ENCODE results near the gene PCBP3. TPM values are rescaled to one million over a fixed set of nuclear protein-coding genes. Genes with fewer than 3 reads are reported as not detected.
"Not testable (repeated sequence)": the region's sequence is repeated elsewhere in the genome, so short reads cannot be mapped to it uniquely, and the experiment has no call there.

Gene PCBP3
- total RNA-seq, 2 experiments from 2014 or later = 3.4 to 3.9 TPM

DNA sequence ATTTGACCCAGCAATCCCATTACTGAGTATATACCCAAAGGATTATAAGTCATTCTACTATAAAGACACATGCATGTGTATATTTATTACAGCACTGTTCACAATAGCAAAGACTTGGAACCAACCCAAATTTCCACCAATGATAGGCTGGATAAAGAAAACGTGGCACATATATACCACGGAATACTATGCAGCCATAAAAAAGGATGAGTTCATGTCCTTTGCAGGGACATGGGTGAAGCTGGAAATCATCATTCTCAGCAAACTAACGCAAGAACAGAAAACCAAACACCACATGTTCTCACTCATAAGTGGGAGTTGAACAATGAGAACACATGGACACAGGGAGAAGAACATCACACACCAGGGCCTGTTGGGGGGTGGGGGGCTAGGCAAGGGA, 165.1 kb downstream of the PCBP3 start:
- H3K4me1 Mint-ChIP-seq, H3K27ac Mint-ChIP-seq, POLR2A ChIA-PET: not testable (repeated sequence)

DNA sequence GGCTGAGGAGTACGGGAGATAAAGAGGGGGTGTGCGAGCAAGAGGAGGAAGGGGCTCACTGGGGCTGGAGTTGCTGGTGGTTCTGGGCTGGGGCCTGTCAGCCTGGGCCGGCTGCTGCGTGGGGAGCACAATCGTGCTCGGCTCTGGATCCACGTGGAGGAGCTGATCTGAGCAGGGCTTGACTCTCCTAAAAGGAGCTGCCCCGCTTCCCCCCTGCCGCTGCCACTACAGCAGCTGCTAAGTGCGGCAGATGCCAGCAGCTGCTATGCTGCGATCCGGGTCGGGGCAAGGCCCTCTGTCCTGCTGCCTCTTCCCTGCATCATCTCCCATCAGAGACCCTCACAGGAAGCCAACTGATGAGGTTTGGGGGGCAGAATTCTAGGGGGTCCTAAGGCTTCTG, 165.9 kb downstream of the PCBP3 start:
- CTCF ChIA-PET = no interaction called here
- H3K4me3 Mint-ChIP-seq = no peak overlapping the region
- H3K36me3 Mint-ChIP-seq (ENCODE audit: low read depth) = peaks cover 3% of the 10 kb centered on the region
- POLR2A ChIA-PET = no interaction called here
- peaks cover 4% of the 10 kb centered on the region for H3K9me3 Mint-ChIP-seq
- no peak overlapping the region for H3K27ac Mint-ChIP-seq
- H3K27me3 Mint-ChIP-seq = peaks cover 24% of the 10 kb centered on the region
- no peaks in the 10 kb centered on the region for H3K4me1 Mint-ChIP-seq
- no peak for DNase-seq

More for the DNA sequence above, 165.1 kb downstream of the PCBP3 start:
- CTCF ChIA-PET; H3K4me3 Mint-ChIP-seq; DNase-seq; H3K36me3 Mint-ChIP-seq (ENCODE audit: low read depth); H3K9me3 Mint-ChIP-seq: not testable (repeated sequence)
- H3K27me3 Mint-ChIP-seq = peaks cover 24% of the 10 kb centered on the region

DNA sequence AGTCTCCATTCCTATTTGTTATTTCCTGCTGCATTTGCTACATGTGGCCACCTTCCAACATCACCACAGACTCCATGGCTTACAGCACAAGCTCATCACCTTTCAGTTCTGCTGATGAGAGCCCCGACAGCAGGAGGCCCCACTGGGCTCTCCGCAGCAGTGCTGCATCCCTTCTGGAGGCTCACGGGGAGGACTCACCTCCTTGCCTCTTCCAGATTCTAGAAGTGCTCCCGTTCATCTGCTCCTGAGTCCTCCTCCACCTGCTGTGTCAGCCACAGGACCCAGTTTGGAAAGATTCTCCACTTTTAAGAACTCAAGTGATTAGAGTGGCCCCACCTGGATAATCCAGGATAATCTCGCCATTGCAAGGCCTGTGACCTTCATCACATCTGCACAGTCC, 167.6 kb downstream of the PCBP3 start:
- no peaks in the 10 kb centered on the region for H3K4me1 Mint-ChIP-seq
- ChIA-PET CTCF (no interaction called here), POLR2A (no interaction called here)
- no peak overlapping the region for H3K4me3 Mint-ChIP-seq
- no peak for DNase-seq
- H3K9me3 Mint-ChIP-seq = peaks cover 4% of the 10 kb centered on the region
- H3K27ac Mint-ChIP-seq = no peak overlapping the region
- H3K27me3 Mint-ChIP-seq = peaks cover 24% of the 10 kb centered on the region
- H3K36me3 Mint-ChIP-seq (ENCODE audit: low read depth) = peaks cover 3% of the 10 kb centered on the region

DNA sequence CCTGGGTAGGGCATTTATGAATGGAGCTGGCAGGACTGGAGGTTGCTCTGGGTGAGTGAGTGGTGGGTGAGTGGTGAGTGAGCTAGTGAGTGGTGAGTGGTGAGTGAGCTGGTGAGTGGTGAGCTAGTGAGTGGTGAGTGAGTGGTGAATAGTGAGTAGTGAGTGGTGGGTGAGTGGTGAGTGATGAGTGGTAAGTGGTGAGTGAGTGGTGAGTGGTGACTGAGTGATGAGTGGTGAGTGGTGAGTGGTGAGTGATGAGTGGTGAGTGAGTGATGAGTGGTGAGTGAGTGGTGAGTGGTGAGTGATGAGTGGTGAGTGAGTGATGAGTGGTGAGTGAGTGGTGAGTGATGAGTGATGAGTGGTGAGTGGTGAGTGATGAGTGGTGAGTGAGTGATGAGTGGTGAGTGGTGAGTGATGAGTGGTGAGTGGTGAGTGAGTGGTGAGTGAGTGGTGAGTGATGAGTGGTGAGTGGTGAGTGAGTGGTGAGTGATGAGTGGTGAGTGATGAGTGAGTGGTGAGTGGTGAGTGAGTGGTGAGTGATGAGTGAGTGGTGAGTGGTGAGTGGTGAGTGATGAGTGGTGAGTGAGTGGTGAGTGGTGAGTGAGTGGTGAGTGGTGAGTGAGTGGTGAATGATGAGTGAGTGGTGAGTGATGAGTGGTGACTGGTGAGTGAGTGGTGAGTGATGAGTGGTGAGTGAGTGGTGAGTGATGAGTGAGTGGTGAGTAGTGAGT, 170.8 kb downstream of the PCBP3 start:
- H3K27ac Mint-ChIP-seq; CTCF ChIA-PET; H3K4me3 Mint-ChIP-seq; H3K36me3 Mint-ChIP-seq (ENCODE audit: low read depth); H3K9me3 Mint-ChIP-seq: not testable (repeated sequence)
- Mint-ChIP-seq H3K4me1 (peaks cover 13% of the 10 kb centered on the region), H3K27me3 (peaks cover 14% of the 10 kb centered on the region)
- peak; percentile 13 for DNase-seq
- POLR2A ChIA-PET = interaction anchor here (0.9 kb wide), 1 partner anchor 11 kb away, joined by 3 read pairs; no protein-coding TSS in a partner anchor

DNA sequence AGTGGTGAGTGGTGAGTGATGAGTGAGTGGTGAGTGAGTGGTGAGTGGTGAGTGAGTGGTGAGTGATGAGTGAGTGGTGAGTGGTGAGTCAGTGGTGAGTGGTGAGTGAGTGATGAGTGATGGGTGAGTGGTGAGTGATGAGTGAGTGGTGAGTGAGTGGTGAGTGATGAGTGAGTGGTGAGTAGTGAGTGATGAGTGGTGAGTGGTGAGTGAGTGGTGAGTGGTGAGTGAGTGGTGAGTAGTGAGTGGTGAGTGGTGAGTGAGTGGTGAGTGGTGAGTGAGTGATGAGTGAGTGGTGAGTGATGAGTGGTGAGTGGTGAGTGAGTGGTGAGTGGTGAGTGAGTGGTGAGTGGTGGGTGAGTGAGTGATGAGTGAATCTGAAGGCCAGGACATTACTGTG, 172.3 kb downstream of the PCBP3 start:
- CTCF ChIA-PET; H3K36me3 Mint-ChIP-seq (ENCODE audit: low read depth); POLR2A ChIA-PET; H3K4me3 Mint-ChIP-seq; H3K27ac Mint-ChIP-seq; H3K9me3 Mint-ChIP-seq: not testable (repeated sequence)
- DNase-seq = peak; percentile 18
- peaks cover 13% of the 10 kb centered on the region for H3K27me3 Mint-ChIP-seq
- H3K4me1 Mint-ChIP-seq = peaks cover 27% of the 10 kb centered on the region

DNA sequence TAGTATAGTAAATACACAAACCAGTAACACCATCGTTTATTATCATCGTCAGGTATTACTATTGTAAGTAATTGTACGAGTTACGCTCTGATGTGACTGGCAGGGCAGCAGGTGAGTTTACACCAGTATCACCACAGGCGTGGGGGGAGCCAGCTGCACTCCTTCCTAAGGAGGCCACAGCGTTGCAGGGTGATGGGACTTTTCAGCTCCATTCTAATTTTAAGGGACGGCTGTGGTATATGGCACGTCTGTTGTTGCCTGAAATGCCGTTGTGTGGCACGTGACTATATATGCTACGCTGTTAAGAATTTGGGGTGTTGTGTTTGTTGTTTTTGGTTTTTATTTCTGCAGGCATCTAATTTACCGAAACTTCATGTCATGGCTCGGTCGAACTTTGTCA, 173.3 kb downstream of the PCBP3 start:
- peaks cover 4% of the 10 kb centered on the region for H3K9me3 Mint-ChIP-seq
- no peak overlapping the region for H3K4me3 Mint-ChIP-seq
- DNase-seq = no peak
- peaks cover 8% of the 10 kb centered on the region for H3K27me3 Mint-ChIP-seq
- H3K27ac Mint-ChIP-seq = no peak overlapping the region
- CTCF ChIA-PET = no interaction called here
- peaks cover 3% of the 10 kb centered on the region for H3K36me3 Mint-ChIP-seq (ENCODE audit: low read depth)
- H3K4me1 Mint-ChIP-seq = peaks cover 34% of the 10 kb centered on the region
- POLR2A ChIA-PET = interaction anchor here (1.2 kb wide), 1 partner anchor 68 kb away, joined by 3 read pairs; no protein-coding TSS in a partner anchor

DNA sequence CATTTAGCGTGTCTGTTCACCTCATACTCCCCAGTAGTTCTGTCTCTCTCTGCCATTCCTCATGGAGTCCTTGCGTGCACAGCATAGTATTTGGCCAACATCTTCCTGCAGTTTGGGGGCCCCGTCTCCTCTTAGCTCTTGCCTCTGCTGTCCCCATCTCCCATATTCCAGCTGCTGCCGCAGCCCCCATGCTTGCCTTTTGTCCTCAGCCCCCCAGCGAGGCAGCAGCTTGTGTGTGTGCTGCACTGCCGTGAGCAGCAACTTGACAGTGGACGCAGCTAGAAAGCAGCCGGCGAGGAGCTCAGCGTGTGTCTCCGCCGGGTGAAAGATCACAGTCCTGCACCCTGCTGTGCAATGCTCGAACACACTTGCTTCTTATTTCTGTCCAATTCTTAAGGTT, 173.8 kb downstream of the PCBP3 start:
- Mint-ChIP-seq H3K4me1 (peaks cover 34% of the 10 kb centered on the region), H3K27ac (no peak overlapping the region)
- CTCF ChIA-PET = no interaction called here

DNA sequence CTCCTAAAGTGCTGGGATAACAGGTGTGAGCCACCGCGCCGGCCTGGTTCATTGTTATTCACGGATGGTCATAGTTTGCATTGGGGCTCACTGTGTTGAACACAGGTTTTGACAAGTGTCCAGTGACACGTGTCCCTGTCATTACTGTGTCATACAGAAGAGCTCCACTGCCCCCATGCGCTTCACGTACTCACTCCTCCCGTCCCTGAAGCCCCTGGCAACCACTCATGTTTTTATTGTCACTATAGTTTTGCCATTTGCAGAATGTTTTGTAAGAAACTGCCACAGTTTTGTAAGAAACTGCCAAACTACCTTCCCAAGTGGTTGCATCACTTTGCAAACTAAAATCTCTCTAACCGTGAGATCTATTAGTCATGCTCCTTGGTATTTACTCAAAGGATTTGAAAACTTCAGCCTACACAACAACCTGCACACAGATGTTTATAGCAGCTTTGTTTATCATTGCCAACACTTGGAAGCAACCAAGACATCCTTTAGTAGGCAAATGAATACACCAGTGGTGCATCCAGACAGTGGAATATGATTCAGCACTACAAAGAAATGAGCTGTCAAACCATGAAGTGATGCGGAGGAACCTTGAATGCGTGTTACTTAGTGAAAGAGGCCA, 174.9 kb downstream of the PCBP3 start:
- ChIA-PET CTCF (interaction anchor here (1.1 to 1.4 kb wide), 3 partner anchors 262 to 680 kb away, joined by 3 to 4 read pairs (median 4); no protein-coding TSS in a partner anchor), POLR2A (interaction anchor here (1.4 kb wide), 1 partner anchor 69 kb away, joined by 4 read pairs; no protein-coding TSS in a partner anchor)
- H3K4me1 Mint-ChIP-seq = peaks cover 34% of the 10 kb centered on the region
- H3K9me3 Mint-ChIP-seq = no peaks in the 10 kb centered on the region
- H3K4me3 Mint-ChIP-seq = no peak overlapping the region
- peaks cover 2% of the 10 kb centered on the region for H3K27me3 Mint-ChIP-seq
- no peak for DNase-seq
- H3K27ac Mint-ChIP-seq = peak overlapping the region; percentile 72
- H3K36me3 Mint-ChIP-seq (ENCODE audit: low read depth) = no peaks in the 10 kb centered on the region

More for the DNA sequence above, 173.8 kb downstream of the PCBP3 start:
- no peak for DNase-seq
- POLR2A ChIA-PET = interaction anchor here (1.2 kb wide), 1 partner anchor 68 kb away, joined by 3 read pairs; no protein-coding TSS in a partner anchor
- peaks cover 3% of the 10 kb centered on the region for H3K36me3 Mint-ChIP-seq (ENCODE audit: low read depth)
- no peak overlapping the region for H3K4me3 Mint-ChIP-seq
- peaks cover 4% of the 10 kb centered on the region for H3K9me3 Mint-ChIP-seq
- peaks cover 8% of the 10 kb centered on the region for H3K27me3 Mint-ChIP-seq

DNA sequence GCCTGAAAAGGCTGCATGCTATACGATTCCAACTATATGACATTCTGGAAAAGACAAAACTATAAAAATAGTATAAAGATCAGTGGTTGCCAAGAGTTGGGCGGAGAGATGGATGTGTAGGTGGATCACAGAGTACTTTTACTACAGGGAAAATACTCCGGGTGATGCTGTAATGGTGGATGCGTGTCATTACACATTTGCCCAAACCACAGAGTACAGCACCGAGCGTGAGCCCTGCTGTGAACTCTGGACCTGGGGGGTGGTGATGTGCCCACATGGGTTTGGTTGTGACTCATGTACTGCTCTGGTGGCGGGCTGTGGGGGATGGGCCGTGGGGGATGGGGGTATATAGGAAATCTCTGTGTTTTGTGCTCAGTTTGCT, 175.4 kb downstream of the PCBP3 start:
- Mint-ChIP-seq H3K4me3 (no peak overlapping the region), H3K9me3 (no peaks in the 10 kb centered on the region), H3K36me3 (ENCODE audit: low read depth) (no peaks in the 10 kb centered on the region), H3K4me1 (peaks cover 34% of the 10 kb centered on the region), H3K27ac (peak overlapping the region; percentile 72), H3K27me3 (peaks cover 2% of the 10 kb centered on the region)
- ChIA-PET POLR2A (interaction anchor here (1.4 kb wide), 2 partner anchors 68 to 268 kb away, joined by 4 read pairs; no protein-coding TSS in a partner anchor), CTCF (interaction anchor here (1.1 to 1.4 kb wide), 3 partner anchors 263 to 681 kb away, joined by 3 to 4 read pairs (median 4); no protein-coding TSS in a partner anchor)
- peak; percentile 81 for DNase-seq

DNA sequence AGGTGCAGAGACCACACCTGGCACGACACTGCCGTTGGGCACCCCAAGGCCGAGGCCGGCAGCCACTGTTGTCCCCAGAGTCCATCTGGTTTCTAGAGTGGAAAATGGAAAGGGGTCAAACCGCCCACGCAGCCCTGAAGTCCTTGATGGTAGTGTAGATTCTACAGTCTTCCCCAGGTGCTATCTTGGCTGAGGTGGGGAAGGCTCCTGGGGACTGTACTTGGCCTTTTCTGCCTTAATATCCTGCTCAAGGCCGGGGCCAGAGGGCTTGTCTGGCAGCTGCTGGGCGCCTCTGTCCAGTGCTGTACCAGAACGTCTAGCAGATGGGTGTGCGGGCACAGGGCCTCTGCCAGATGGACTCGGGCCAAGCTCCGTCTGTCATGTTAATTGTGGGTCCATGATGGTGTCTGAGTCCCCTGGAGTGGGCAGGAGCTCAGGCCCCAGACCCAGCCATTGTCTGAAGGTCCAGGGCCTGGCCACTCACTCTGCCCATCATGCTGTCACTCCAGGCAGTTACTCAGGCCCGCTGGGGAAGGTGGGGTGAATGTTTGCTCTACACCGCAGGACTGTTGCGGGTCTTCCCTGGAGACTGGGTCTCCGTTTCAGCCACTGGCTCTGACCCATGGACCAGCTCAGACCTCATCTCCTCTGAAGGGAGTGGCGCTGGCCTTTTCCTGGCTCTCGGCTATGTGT, 176.1 kb downstream of the PCBP3 start:
- peaks cover 7% of the 10 kb centered on the region for H3K27me3 Mint-ChIP-seq
- H3K9me3 Mint-ChIP-seq = no peaks in the 10 kb centered on the region
- no peak for DNase-seq
- ChIA-PET CTCF (interaction anchor here (1.1 to 1.4 kb wide), 4 partner anchors 227 to 682 kb away, joined by 3 to 4 read pairs (median 4); no protein-coding TSS in a partner anchor), POLR2A (interaction anchor here (1.4 to 1.7 kb wide), 3 partner anchors 67 to 269 kb away, joined by 4 read pairs; no protein-coding TSS in a partner anchor)
- H3K4me3 Mint-ChIP-seq = no peak overlapping the region
- H3K27ac Mint-ChIP-seq = peak overlapping the region; percentile 72
- no peaks in the 10 kb centered on the region for H3K36me3 Mint-ChIP-seq (ENCODE audit: low read depth)
- peaks cover 34% of the 10 kb centered on the region for H3K4me1 Mint-ChIP-seq

DNA sequence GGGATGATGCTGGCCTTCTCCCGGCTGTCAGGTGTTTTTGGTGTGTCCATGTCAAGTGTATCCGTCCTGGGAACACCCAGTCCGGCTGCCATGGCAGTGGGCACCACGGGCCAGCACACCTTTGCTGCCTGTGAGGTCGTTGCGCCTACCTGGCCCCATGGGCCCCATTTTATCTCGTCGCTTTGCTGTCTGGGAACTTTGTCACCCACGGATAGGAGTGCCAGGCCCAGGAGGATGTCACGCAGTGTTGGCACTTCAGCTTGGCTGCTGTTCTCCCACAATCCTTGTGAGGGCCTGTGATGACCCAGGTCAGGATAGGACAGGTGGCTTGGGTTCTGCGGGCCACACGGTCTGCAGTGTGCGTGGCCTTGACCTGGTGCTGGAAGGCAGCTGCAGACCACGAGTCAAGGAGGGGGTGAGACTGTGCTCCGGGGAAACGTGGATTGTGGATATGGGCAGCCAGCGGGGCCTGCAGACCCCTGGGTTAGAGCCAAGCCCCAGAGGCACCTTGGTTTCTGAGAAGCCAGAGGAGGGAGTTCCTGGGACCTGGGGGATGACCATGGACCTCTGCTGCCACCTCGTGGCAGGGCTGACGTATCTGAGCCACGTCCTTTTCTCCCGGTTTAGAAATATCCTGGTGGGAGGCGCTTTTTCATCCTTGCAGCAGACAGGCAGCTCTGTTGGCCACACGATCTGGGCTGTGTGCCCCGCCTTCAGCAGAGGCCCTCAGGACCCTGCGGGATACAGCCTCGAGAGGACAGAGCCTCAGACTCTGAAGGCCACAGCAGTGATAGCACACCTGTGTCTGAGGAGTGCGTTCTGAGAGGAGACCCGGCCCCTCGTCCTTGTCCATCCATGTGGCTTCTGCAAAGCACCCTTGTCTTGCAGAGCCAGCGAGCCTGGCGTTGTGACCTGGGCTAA, 176.9 kb downstream of the PCBP3 start:
- no peak overlapping the region for H3K4me3 Mint-ChIP-seq

DNA sequence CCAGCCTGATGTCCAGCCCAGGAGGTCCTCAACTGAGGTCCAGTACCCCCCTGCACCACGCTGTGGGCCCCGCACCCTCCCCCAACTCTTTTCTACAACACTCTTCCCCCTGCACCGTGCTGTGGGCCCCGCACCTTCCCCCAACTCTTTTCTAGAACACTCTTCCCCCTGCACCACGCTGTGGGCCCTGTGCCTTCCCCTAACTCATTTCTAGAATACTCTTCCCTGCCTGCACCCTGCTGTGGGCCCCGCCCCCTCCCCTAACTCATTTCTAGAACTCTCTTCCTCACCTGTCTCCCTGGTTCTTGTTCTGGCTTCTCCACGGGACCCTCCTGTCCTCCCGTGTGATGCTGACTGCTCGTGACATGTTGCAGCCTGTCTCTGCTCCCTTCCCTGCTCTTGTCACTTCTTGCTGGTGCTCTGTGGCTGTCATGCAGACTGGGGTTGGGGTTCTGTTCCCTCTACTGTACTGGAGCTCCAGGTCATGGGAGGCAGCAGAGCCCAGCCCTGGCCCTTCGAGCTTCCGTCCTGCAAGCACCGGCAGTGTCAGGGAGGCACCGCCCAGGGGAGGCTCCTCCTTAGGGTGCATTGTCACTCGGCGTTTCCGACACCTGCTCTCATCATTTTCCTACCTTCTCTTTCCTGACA, 177.9 kb downstream of the PCBP3 start:
- H3K36me3 Mint-ChIP-seq (ENCODE audit: low read depth) = no peaks in the 10 kb centered on the region
- no peaks in the 10 kb centered on the region for H3K9me3 Mint-ChIP-seq
- ChIA-PET CTCF (interaction anchor here (0.8 to 1.2 kb wide), 2 partner anchors 265 to 527 kb away, joined by 3 read pairs; no protein-coding TSS in a partner anchor), POLR2A (no interaction called here)
- peaks cover 7% of the 10 kb centered on the region for H3K27me3 Mint-ChIP-seq
- no peak for DNase-seq
- H3K4me1 Mint-ChIP-seq = peaks cover 34% of the 10 kb centered on the region
- no peak overlapping the region for H3K27ac Mint-ChIP-seq
- no peak overlapping the region for H3K4me3 Mint-ChIP-seq

More for the DNA sequence above, 176.9 kb downstream of the PCBP3 start:
- H3K27me3 Mint-ChIP-seq = peaks cover 7% of the 10 kb centered on the region
- H3K36me3 Mint-ChIP-seq (ENCODE audit: low read depth) = no peaks in the 10 kb centered on the region
- peak; percentile 80 for DNase-seq
- peaks cover 34% of the 10 kb centered on the region for H3K4me1 Mint-ChIP-seq
- no peaks in the 10 kb centered on the region for H3K9me3 Mint-ChIP-seq
- ChIA-PET POLR2A (interaction anchor here (1.4 to 1.7 kb wide), 2 partner anchors 224 to 269 kb away, joined by 4 read pairs; no protein-coding TSS in a partner anchor), CTCF (interaction anchor here (1.1 to 1.4 kb wide), 3 partner anchors 228 to 526 kb away, joined by 3 to 4 read pairs (median 3); no protein-coding TSS in a partner anchor)
- peak overlapping the region; percentile 9 for H3K27ac Mint-ChIP-seq
